ENCODE data around the gene ADCY3.
"Not testable (repeated sequence)": the region's sequence is repeated elsewhere in the genome, so short reads cannot be mapped to it uniquely, and the experiment has no call there.

ADCY3 gene

GRCh38 chr2:24853996-24854395 is 66.0 kb downstream of the ADCY3 start:
- in situ Hi-C loops (cut with MboI; ENCODE audit: low sequenced_read_pairs): no loop called here

DNA sequence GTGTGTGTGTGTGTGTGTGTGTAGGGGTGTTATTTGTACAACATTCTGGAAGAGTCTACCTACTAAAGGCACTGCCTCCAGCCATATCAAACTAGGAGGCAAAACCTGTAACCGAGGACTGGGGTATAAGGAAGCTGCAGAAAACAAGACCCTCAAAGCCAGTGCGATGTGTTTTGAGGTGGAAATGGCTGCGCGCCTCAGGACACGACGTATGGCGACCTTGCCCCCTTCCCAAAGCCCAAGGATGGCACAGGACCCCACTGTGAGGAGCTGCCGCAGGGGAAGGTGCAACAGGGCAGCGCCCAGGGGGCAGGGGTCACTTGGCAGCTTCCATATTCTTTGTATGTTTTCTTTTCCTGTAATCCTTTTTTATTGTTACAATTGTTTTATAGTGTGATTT is 67.0 kb downstream of the ADCY3 start:
- in situ Hi-C loops (cut with MboI; ENCODE audit: low sequenced_read_pairs): no loop called here

- in situ Hi-C loops (cut with MboI; ENCODE audit: low sequenced_read_pairs): no loop called here
These were observed 67.5 kb downstream of the ADCY3 start for GRCh38 chr2:24852431-24853020.

- in situ Hi-C loops (cut with MboI; ENCODE audit: low sequenced_read_pairs): no loop called here
These were observed 68.0 kb downstream of the ADCY3 start for GRCh38 chr2:24852026-24852425.

DNA sequence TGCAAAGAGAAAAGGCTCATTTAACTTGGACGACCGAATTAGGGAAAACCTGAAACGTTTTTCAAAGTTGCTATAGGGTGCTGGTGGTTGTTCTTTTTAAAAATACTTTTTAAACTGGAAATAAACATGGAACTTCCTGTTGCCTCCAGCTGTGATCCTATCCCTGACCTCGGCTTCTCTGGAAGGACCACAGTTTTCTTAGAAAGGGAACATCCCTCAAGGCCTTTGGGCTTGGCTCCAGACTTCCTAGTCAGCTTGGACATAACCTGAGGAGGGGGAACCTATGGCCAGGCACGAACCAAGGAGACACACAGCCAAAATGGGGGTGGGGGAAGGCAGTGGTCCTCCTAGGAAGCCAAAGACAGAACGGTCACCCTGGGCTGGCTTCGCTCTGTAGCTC is 69.1 kb downstream of the ADCY3 start:
- in situ Hi-C loops (cut with MboI; ENCODE audit: low sequenced_read_pairs): no loop called here

- in situ Hi-C loops (cut with MboI; ENCODE audit: low sequenced_read_pairs): no loop called here
These were observed 74.3 kb downstream of the ADCY3 start for GRCh38 chr2:24845691-24846090.

DNA sequence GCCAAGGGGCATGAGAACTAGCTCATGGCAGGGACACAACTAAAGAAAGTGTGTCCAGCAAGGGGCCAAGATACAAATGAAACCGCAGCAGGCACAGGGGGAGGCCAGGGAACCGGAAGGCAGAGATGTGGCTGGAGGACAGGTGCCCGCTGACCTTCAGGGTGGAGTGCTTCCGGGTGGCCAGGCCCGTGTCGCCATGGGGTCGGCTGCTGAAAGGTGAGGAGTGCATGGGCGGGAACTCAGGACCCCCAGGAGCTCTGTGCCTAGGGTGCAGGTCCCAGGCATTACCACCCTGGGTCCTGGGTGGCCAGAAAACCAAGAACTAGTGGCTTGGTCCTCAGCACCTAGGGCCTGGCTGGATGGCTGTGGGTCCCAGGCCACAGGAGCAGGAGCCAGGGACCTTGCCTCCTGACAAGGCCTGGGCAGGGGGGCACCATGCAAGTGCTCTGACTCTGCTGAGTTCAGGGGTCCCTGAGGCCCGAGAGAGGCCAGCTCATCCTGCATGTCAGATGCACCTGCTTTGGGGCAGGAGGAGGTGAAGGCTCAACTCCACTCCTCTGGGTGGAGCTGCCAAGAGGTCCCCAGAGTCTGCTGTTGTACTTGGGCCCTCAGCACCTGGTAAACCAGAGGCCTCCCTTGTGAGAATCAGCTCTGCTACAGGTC is 75.9 kb downstream of the ADCY3 start:
- in situ Hi-C loops (cut with MboI; ENCODE audit: low sequenced_read_pairs): no loop called here

DNA sequence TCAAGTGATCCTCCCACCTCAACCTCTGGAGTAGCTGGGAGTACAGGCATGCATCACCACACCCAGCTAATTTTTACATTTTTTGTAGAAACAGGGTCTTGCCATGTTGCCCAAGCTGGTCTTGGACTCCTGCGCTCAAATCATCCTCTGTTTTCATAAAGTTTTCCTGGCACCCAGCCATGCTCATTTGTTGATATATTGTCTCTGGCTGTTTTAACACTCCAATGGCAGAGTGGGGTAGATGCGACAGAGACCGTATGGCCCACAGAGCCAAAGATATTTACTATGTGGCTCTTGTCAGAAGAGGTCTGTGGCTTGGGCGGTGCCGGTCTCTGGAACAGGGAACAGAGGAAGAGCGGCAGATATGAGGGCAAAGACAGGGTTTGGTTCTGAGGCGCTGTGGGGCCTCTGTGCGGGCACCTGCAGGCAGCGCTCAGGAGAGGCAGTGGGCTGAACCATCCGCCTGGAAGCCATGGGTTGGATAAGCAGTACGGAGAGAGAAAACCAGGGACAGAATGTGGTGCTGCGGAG is 76.6 kb downstream of the ADCY3 start:
- in situ Hi-C loops (cut with MboI; ENCODE audit: low sequenced_read_pairs): no loop called here

DNA sequence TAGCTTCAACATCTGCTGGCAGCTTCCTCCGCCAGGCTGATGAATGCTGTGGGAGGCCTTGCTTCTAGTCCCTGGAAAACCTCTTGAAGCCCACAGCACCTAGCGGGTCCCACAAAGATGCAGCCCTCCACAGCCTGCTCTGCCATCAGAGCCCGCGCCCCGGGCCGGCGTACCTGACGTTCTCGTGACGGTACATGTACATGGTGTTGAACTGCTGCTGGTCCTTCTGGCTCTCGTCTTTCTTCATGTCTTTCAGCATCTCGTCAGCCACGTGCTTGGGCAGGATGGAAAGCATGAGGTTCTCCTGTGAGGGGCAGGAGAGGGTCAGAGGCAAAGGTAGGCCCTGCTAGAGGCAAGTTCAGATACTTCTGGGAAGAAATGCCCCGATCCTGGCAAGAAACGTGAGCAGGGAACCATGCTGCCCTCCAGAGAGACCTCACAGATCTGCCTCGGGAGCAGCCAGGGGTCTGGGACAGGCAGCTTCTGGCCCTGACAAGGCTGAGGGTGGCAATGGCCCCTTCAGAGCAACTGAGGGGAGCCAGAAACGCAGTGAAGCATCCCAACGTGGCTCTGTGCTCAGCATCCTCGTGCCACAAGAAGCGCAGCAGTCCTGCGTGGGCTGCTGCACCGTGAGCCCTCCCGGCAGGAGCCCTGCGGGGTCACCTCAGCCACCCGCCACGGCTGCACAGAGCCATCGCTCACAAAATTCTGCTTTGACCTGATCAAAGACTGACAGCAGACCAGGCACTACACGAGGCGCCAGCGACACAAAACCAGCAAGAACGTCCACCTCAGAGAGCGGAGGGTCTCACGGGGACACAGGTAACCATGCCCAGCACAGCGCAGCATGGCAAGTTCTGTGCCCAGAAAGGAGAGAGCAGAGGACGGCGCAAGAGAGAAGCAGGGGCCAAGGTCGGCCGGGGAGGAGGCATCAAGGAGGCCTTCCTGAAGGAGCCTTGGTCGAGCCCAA is 77.7 kb downstream of the ADCY3 start:
- in situ Hi-C loops (cut with MboI; ENCODE audit: low sequenced_read_pairs): no loop called here

- in situ Hi-C loops (cut with MboI; ENCODE audit: low sequenced_read_pairs): no loop called here
These were observed 78.8 kb downstream of the ADCY3 start for GRCh38 chr2:24840962-24841945.

DNA sequence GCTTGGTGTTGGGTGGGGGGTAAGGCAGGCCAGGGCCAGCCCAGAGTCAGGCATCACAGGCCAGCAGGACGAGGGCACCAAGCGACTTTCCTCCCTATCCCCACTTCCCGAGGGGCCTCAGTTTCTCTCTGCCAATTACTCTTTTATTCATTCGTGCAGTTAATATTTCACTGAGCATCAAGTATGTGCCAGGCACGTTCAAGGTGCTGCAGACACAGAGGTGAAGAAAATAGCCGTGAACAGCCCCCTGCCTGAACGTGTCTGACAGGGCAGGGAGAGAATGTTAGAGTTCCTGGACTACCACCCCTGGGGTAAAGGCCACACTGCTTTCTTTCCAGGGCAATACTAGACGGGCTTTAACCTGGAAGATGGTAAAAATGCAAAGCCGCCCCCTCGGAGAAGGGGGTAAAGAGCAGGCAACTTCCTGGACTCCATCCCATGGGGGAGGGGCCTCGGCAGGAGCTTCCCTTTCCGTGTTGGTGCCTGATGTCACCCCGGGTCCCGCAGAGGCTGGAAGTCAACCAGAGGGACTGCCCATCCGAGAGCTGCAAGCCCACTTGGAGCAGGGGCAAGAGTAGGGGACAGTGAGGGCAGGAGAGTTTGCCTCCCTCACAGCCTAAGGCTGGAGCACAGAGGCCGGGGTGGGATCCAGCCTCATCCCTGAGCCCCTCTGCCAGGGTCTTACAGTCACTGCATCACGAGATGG is 79.7 kb downstream of the ADCY3 start:
- in situ Hi-C loops (cut with MboI; ENCODE audit: low sequenced_read_pairs): no loop called here

GRCh38 chr2:24839729-24840128 is 80.3 kb downstream of the ADCY3 start:
- in situ Hi-C loops (cut with MboI; ENCODE audit: low sequenced_read_pairs): no loop called here

GRCh38 chr2:24838541-24838940 is 81.5 kb downstream of the ADCY3 start:
- in situ Hi-C loops (cut with MboI; ENCODE audit: low sequenced_read_pairs): no loop called here

DNA sequence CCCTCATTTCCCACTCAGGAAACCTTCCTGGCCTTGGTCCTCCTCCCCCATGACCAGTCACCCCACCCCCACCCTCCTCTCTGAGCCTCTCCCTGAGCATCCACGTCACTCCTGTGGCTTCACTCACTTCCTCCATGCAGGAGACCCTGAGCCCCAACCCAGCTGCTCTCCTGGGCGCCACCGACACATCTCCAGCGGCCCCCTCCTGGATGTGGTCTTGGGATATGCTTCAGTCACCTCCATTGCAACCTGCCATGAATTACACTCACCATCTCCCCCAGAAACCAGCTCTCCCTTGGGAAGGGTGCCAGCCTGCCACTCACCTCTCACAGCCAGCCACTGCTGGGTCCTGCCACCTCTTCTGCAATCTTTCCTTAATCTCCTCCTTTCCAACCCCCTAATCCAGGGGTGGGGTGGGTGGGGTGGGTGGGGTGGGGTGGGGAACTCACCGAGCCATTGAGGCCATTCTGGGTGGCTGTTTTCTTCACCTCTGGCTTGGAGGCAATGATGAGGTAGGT is 82.0 kb downstream of the ADCY3 start:
- in situ Hi-C loops (cut with MboI; ENCODE audit: low sequenced_read_pairs): no loop called here

GRCh38 chr2:24836706-24837105 is 83.3 kb downstream of the ADCY3 start:
- in situ Hi-C loops (cut with MboI; ENCODE audit: low sequenced_read_pairs): no loop called here

DNA sequence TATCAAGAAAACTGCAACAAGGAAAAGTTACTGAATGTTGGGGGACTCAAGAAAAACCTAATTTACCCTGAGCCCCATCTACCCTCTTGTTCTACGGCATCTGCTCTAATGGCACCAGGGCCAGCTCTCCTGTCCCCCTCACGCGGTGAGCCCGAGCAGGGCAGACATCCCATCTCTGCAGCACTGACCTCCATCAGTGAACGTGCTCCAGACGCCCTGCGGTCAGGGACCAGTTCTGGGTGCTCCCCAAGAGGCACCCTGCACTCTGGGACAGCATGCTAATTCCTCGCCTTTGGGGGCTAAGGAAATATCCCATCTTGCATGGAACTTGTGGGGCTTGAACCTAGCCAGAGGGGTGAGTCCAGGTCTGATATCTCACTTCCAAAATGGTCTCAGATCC is 83.8 kb downstream of the ADCY3 start:
- in situ Hi-C loops (cut with MboI; ENCODE audit: low sequenced_read_pairs): no loop called here

DNA sequence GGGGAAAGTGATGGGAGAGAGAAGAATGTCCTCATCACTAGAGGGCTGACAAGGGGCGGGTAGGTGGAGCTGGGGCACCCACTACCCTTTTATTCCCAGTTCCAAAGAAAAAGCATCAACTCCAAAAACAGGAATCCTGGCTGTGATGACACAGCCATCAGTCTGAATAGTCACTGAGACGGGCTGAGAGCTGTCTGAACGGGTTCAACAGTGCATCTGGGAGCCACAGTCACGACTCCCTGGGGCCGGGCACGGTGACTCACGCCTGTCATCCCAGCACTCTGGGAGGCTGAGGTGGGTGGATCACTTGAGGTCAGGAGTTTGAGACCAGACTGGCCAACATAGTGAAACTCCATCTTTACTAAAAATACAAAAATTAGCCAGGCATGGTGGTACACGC is 84.6 kb downstream of the ADCY3 start:
- in situ Hi-C loops (cut with MboI; ENCODE audit: low sequenced_read_pairs): not testable (repeated sequence)

- in situ Hi-C loops (cut with MboI; ENCODE audit: low sequenced_read_pairs): no loop called here
These were observed 85.2 kb downstream of the ADCY3 start for GRCh38 chr2:24834733-24835395.
